Naive thymus-derived CD4-positive, alpha-beta T cell (primary cell): ENCODE data around the gene JOSD2. TPM values are rescaled to one million over a fixed set of nuclear protein-coding genes. Genes with fewer than 3 reads are reported as not detected.

ENCODE experiments used
- ATAC-seq: fragments of 150-1000 bp; cut with Tn5 transposase; 2 replicates; pipeline ENCODE4 v1.10.0; 2021; ENCODE audit warnings: mild to moderate bottlenecking, moderate library complexity
- CTCF ChIA-PET: fragments of 350-600 bp; sonication (Branson Sonifier 250); formaldehyde crosslinking; loops from one replicate; lab custom pipeline; 2021; ENCODE audit warnings: antibody characterized with exemption; lab: Charles Lee
- POLR2A ChIA-PET: fragments of 350-600 bp; sonication (Branson Sonifier 250); formaldehyde crosslinking; loops from one replicate; lab custom pipeline; 2021; ENCODE audit warnings: antibody characterized with exemption, inconsistent platforms; lab: Charles Lee
- DNase-seq, 9 donors: peaks; one replicate each; pipeline versions ENCODE4 v3.0.0 to v3.0.0-alpha.2; 2020 to 2022; ENCODE audit warnings: mixed read lengths in 1 of 9
- H3K27ac ChIP-seq: one replicate; pipeline ENCODE4 v1.7.0; 2013; ENCODE audit warnings: mild to moderate bottlenecking, low read depth, low read length, moderate library complexity
- H3K27me3 ChIP-seq, 2 donors: one replicate each; pipeline ENCODE4 v1.7.0; 2013; ENCODE audit warnings: low read length in 2 of 2, mild to moderate bottlenecking in 2 of 2, moderate library complexity in 2 of 2; ENCODE audit not compliant: control insufficient read depth in 2 of 2, insufficient read depth in 2 of 2
- H3K36me3 ChIP-seq, 3 experiments: 1 replicate in 2 of 3; 2 replicates in 1 of 3; pipeline ENCODE4 v1.7.0; 2013; ENCODE audit warnings: low read length in 3 of 3, mild to moderate bottlenecking in 3 of 3, moderate library complexity in 1 of 3; ENCODE audit not compliant: insufficient read depth in 3 of 3, control insufficient read depth in 2 of 3
- H3K4me1 ChIP-seq, 2 donors: one replicate each; pipeline ENCODE4 v1.7.0; 2013; ENCODE audit warnings: low read length in 2 of 2, mild to moderate bottlenecking in 2 of 2, moderate library complexity in 1 of 2; ENCODE audit not compliant: control insufficient read depth in 2 of 2, insufficient read depth in 2 of 2
- H3K4me3 ChIP-seq: 2 replicates; pipeline ENCODE4 v1.7.0; 2013; ENCODE audit warnings: mild to moderate bottlenecking, low read length
- H3K9me3 ChIP-seq, 3 experiments: 1 replicate in 2 of 3; 2 replicates in 1 of 3; pipeline ENCODE4 v1.7.0; 2013; ENCODE audit warnings: low read length in 3 of 3; ENCODE audit not compliant: control insufficient read depth in 2 of 3
- H3K27ac Mint-ChIP-seq, 9 donors: one replicate each; pipeline ENCODE4 v1.8.0; 2020 to 2022; ENCODE audit warnings: mixed read lengths in 9 of 9, mild to moderate bottlenecking in 8 of 9, moderate library complexity in 5 of 9, inconsistent platforms in 2 of 9
- H3K27me3 Mint-ChIP-seq, 5 donors: one replicate each; pipeline ENCODE4 v1.8.0; 2021 to 2022; ENCODE audit warnings: mixed read lengths in 5 of 5, mild to moderate bottlenecking in 1 of 5
- H3K36me3 Mint-ChIP-seq, 5 donors: one replicate each; pipeline ENCODE4 v1.8.0; 2020 to 2022; ENCODE audit warnings: mixed read lengths in 5 of 5, mild to moderate bottlenecking in 3 of 5, inconsistent platforms in 1 of 5
- H3K4me1 Mint-ChIP-seq, 7 donors: one replicate each; pipeline ENCODE4 v1.8.0; 2020 to 2022; ENCODE audit warnings: mixed read lengths in 7 of 7, mild to moderate bottlenecking in 3 of 7, inconsistent platforms in 1 of 7
- H3K4me3 Mint-ChIP-seq, 10 donors: one replicate each; pipeline ENCODE4 v1.8.0; 2020 to 2022; ENCODE audit warnings: mild to moderate bottlenecking in 10 of 10, mixed read lengths in 10 of 10, moderate library complexity in 6 of 10, inconsistent platforms in 2 of 10
- H3K9me3 Mint-ChIP-seq, 11 donors: one replicate each; pipeline ENCODE4 v1.8.0; 2020 to 2022; ENCODE audit warnings: mixed read lengths in 11 of 11, mild to moderate bottlenecking in 4 of 11, inconsistent platforms in 1 of 11, moderate library complexity in 1 of 11
- intact Hi-C, 2 donors: fragments of 100-400 bp; cut with micrococcal nuclease; formaldehyde crosslinking; loops; one replicate each; pipeline ENCODE4 v1.15.1; 2023
- polyA plus RNA-seq, 2 donors: library from polyadenylated mRNA; unstranded; fragments of 300-500 nt; fragmentation: Illumina TruSeq; gene quantifications; one replicate each; pipeline ENCODE4 v1.2.3, GENCODE V29; 2021
- total RNA-seq, 6 experiments: library from RNA in 5 of 6; stranded (reverse) in 5 of 6; gene quantifications; 1 replicate in 5 of 6; 2 replicates in 1 of 6; pipeline ENCODE4 v1.2.3 and lab custom pipeline; 2021 to 2026

JOSD2 gene
- total and polyA plus RNA-seq, 7 experiments from 2014 or later, result 13.0 to 45.9 (median 20.1) TPM

DNA sequence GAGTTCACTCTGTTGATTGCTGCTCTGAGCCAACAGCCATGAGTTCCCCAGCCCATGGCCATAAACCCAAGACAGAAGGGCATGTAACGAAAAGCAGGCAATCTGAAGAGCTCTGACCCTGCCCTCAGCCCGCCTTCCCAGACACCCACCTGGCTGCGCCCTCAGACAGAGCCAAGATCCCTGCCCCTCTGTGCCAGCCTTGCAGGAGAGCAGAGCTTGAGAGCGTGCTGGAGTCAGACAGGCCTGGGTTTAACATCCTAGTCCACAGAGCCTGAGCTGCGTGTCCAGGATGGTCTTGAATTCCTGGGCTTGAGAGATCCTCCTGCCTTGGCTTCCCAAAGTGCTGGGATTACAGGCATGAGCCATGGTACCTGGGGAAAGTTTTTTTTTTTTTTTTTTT lies 53.7 kb downstream of the JOSD2 start:
- DNase-seq, result no peak
- CTCF ChIA-PET, result interaction anchor here (0.7 kb wide), 1 partner anchor 10 kb away, joined by 4 read pairs; no protein-coding TSS in a partner anchor
- H3K4me1 Mint-ChIP-seq, result peaks cover 0 to 14% (median 4%) of the 10 kb centered on the region in 7 donors

More for the DNA sequence above, 53.7 kb downstream of the JOSD2 start:
- Histone ChIP-seq H3K36me3 (no peaks in the 10 kb centered on the region), H3K27ac (no peak overlapping the region), H3K4me1 (peaks cover 0 to 5% of the 10 kb centered on the region in 2 donors), H3K4me3 (no peak overlapping the region), H3K9me3 (no peaks in the 10 kb centered on the region), H3K27me3 (peaks cover 0 to 6% of the 10 kb centered on the region in 2 donors)
- intact Hi-C loops, result no loop called here
- Mint-ChIP-seq H3K36me3 (no peaks in the 10 kb centered on the region), H3K9me3 (no peaks in the 10 kb centered on the region), H3K27me3 (peaks cover 10 to 34% (median 28%) of the 10 kb centered on the region in 5 donors), H3K27ac (no peak overlapping the region), H3K4me3 (no peak overlapping the region)
- no peak for ATAC-seq
- POLR2A ChIA-PET, result no interaction called here

Other genes starting within 250 kb of the JOSD2 start
- gene KCNC3, start 181.8 kb downstream of the JOSD2 start, total RNA-seq, result 10 to 100 TPM in 1 of 5 experiments, 1 to 10 TPM in 4; 1.9 to 11.1 (median 2.4) TPM
- gene KCNC3, start 181.8 kb downstream of the JOSD2 start, polyA plus RNA-seq, result not detected
- gene NAPSA, start 145.6 kb downstream of the JOSD2 start, total RNA-seq, result 1 to 10 TPM in 4 of 5 experiments, under 1 TPM in 1; 0.72 to 8.2 (median 4.5) TPM
- gene NAPSA, start 145.6 kb downstream of the JOSD2 start, polyA plus RNA-seq, result 1 to 10 TPM; 1.2 to 1.6 TPM
- gene NR1H2, start 134.7 kb downstream of the JOSD2 start, total RNA-seq, result 100 to 1,000 TPM in 4 of 5 experiments, 10 to 100 TPM in 1; 66.6 to 284 (median 114) TPM
- gene NR1H2, start 134.7 kb downstream of the JOSD2 start, polyA plus RNA-seq, result 100 to 1,000 TPM in 1 of 2 donors, 10 to 100 TPM in 1; 82.7 to 128 TPM
- gene POLD1, start 126.8 kb downstream of the JOSD2 start, total RNA-seq, result 100 to 1,000 TPM in 1 of 5 experiments, 10 to 100 TPM in 4; 26.0 to 110 (median 40.8) TPM
- 10 to 100 TPM; 30.5 to 44.3 TPM for gene POLD1, start 126.8 kb downstream of the JOSD2 start, polyA plus RNA-seq
- 1 to 10 TPM in 3 of 5 experiments, under 1 TPM in 2; 0.73 to 7.5 (median 1.5) TPM for gene SPIB, start 92.3 kb downstream of the JOSD2 start, total RNA-seq
- gene SPIB, start 92.3 kb downstream of the JOSD2 start, polyA plus RNA-seq, result under 1 TPM; 0.19 to 0.46 TPM
- under 1 TPM in 2 of 5 experiments, not detected in 3; 0.39 to 0.92 TPM for gene MYBPC2, start 78.3 kb downstream of the JOSD2 start, total RNA-seq
- not detected for gene MYBPC2, start 78.3 kb downstream of the JOSD2 start, polyA plus RNA-seq
- 10 to 100 TPM; 75.5 to 95.2 (median 88.1) TPM for gene EMC10, start 34.7 kb downstream of the JOSD2 start, total RNA-seq
- gene EMC10, start 34.7 kb downstream of the JOSD2 start, polyA plus RNA-seq, result 10 to 100 TPM in 1 of 2 donors, 1 to 10 TPM in 1; 8.7 to 11.0 TPM
- under 1 TPM in 4 of 5 experiments, not detected in 1; 0.59 to 0.93 (median 0.68) TPM for gene GARIN5A, start 34.3 kb downstream of the JOSD2 start, total RNA-seq
- 1 to 10 TPM in 1 of 2 donors, under 1 TPM in 1; 0.77 to 3.1 TPM for gene GARIN5A, start 34.3 kb downstream of the JOSD2 start, polyA plus RNA-seq
- gene ASPDH, start 2.7 kb upstream of the JOSD2 start, total RNA-seq, result not detected
- gene ASPDH, start 2.7 kb upstream of the JOSD2 start, polyA plus RNA-seq, result not detected
- gene LRRC4B, start 57.2 kb upstream of the JOSD2 start, total RNA-seq, result not detected
- not detected for gene LRRC4B, start 57.2 kb upstream of the JOSD2 start, polyA plus RNA-seq
- gene SYT3, start 128.7 kb upstream of the JOSD2 start, total RNA-seq, result under 1 TPM in 2 of 5 experiments, not detected in 3; 0.13 TPM
- under 1 TPM; 0.16 to 0.47 TPM for gene SYT3, start 128.7 kb upstream of the JOSD2 start, polyA plus RNA-seq
- gene C19orf81, start 138.3 kb upstream of the JOSD2 start, total RNA-seq, result under 1 TPM in 1 of 5 experiments, not detected in 4; 0.98 TPM
- 1 to 10 TPM in 1 of 2 donors, not detected in 1; 1.0 TPM for gene C19orf81, start 138.3 kb upstream of the JOSD2 start, polyA plus RNA-seq
- gene SHANK1, start 208.6 kb upstream of the JOSD2 start, total RNA-seq, result under 1 TPM in 2 of 5 experiments, not detected in 3; 0.64 to 0.69 TPM
- not detected for gene SHANK1, start 208.6 kb upstream of the JOSD2 start, polyA plus RNA-seq
- 1 to 10 TPM in 4 of 5 experiments, under 1 TPM in 1; 0.36 to 4.6 (median 3.1) TPM for gene CLEC11A, start 212.2 kb upstream of the JOSD2 start, total RNA-seq
- gene CLEC11A, start 212.2 kb upstream of the JOSD2 start, polyA plus RNA-seq, result 1 to 10 TPM; 2.4 to 6.4 TPM